Adipose tissue (tissue), 3 donors: ENCODE measurements around the gene ZNF311. TPM values are rescaled to one million over a fixed set of nuclear protein-coding genes. Genes with fewer than 3 reads are reported as not detected.
"Not testable (repeated sequence)": the region's sequence is repeated elsewhere in the genome, so short reads cannot be mapped to it uniquely, and the experiment has no call there.

Experiments
- H3K27ac ChIP-seq: one replicate; pipeline ENCODE4 v1.5.1; 2013; ENCODE audit warnings: low read depth, low read length
- WGBS, 3 donors: extraction: QIAGEN DNeasy Blood & Tissue Kit; methylation state at CpG; one replicate each; pipeline ENCODE4 v1.1.7; 2013; 5-methylcytosine and 5-hydroxymethylcytosine counted together
- polyA plus RNA-seq, 3 donors: library from polyadenylated mRNA; stranded (reverse); fragments of 200-250 nt; gene quantifications; one replicate each; pipeline ENCODE4 v1.2.3, GENCODE V29; 2013
- donor health status: healthy with polysubstance abuse.
- donor health status: Bipolar disorder and iron deficiency.
- donor health status: healthy.

The ZNF311 gene
- polyA plus RNA-seq, 3 donors: 0.29 to 1.0 (median 0.61) TPM

DNA sequence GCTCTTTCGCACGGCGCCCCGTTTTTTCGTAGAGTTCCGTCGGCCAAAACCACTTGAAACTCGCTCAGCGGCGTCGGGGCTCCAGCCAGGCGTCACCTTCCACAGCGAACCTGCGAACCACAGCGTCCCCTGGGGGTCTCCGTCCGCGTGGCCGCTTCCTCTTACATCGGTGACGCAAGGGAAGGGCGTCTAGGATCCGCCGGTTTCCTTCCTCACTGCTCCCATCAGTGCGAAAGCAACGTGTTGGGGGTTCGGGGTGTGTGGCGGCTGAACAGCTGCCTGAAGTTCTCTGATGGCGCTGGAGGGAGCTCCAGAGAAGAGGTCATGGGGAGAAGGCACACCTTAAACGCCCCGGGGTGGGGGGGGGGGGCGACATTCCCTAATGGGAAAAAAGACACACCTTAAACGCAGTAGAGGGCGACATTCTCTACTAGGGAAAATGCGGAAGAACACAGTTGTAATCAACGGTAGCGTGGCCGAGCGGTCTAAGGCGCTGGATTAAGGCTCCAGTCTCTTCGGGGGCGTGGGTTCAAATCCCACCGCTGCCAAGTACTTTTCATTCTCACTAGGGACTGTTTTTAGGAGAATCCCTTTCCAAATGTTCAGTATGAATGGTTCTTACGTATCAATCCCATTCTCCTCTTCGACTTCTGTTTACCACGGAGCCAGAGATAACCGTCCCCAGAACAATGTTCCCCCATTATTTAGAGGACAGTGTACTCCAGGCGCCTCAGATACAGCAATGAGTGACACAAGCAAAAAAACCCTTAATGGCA, 16.4 kb downstream of the ZNF311 start:
- no peak overlapping the region for H3K27ac ChIP-seq
- 5 to 10% (median 9%) methylated on average over 48 of the region's 48 CpGs for WGBS, 3 donors

DNA sequence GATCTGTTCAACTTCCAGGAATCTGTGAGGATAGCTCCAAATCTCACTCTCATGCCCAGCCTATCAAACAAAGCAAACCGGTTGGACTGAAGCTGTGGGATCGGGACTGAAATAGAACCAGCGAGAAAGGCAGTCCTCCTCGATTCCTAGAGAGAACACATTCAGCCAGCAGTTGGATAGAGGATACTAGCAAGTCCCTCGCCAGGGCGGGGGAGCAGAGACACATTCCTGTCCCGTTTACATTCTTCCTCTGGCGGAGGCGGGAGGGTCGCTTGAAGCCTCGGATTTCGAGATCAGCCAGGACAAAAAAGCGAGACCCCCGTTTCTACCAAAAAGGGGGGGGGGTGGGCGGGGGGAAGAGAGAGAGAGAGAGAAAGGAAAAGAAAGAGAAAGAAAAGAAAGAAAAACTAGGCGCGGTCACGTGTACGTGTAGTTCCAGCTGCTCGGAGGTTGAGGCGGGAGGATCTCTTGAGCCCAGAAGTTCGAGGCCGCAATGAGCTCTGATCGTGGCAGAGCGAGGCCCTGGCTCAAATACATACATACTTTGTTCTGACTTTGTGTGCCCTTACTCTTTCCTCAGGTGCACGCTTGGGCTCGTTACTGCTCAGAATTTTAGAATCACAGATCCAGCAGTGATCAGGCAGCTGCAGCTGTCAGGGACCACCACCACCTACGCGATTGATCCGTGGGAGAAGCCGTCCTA, 19.5 kb downstream of the ZNF311 start:
- 4 to 12% (median 9%) methylated on average over 30 to 31 of the region's 31 CpGs for WGBS, 3 donors
- H3K27ac ChIP-seq: peak overlapping the region; percentile 43

DNA sequence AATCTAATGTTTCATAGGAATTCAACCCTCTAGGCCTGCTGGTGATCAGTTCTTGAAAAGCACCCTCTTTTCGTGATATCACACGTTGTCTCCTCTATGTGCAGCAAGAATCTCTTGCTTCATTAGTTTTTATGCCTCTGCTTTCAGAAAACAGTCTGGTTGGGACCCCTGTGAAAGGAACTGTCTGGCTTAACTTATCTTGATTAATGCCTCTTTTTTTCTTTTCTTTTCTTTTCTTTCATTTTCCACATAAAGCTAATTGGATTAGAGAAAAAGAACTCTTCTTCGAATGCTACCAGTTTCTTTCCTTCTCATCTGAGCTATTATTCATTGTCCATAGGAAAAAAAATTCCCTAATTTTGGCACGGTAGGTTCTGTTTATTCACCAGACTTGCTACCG, 21.3 kb downstream of the ZNF311 start:
- no peak overlapping the region for H3K27ac ChIP-seq
- 71 to 88% (median 85%) methylated on average over 5 of the region's 5 CpGs for WGBS, 3 donors

DNA sequence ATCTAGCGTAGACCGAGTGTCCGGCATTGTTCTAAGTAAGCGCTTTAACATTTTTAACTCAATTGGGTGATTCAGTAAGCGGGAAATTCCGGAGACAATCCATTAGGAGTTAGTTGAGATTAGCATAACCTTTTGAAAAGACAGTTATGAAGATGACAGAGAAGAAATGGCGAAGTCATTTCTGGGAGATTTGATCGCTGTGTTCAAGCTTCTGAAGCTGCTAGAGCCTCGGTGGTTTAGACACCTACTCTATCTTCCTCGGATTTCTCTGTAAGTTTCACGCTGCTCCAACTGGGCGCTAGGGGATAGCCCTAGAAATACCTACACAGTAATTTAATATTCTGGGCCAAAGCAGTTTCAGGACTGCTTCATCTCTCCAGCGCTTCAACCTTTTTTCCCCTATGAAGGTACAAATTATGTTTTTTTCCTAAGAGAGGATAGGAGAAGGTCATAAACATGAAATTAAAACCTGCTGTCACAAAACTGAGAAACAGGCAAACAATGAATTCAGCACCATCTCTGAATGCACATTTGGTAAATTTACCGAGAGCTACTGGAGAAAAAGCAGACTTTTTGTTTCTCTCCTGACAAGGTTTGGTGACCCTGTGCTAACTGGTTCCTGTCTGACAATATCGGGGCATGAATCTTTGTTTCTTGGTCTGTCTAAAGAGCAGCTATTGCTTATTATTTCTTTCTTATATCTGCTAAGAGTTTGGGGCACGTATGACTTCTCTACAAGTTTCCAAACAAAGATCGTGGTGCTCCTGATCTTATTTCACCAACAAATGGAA, 22.4 kb downstream of the ZNF311 start:
- WGBS, 3 donors: 12 to 13% (median 12%) methylated on average over 17 of the region's 17 CpGs
- H3K27ac ChIP-seq: no peak overlapping the region

DNA sequence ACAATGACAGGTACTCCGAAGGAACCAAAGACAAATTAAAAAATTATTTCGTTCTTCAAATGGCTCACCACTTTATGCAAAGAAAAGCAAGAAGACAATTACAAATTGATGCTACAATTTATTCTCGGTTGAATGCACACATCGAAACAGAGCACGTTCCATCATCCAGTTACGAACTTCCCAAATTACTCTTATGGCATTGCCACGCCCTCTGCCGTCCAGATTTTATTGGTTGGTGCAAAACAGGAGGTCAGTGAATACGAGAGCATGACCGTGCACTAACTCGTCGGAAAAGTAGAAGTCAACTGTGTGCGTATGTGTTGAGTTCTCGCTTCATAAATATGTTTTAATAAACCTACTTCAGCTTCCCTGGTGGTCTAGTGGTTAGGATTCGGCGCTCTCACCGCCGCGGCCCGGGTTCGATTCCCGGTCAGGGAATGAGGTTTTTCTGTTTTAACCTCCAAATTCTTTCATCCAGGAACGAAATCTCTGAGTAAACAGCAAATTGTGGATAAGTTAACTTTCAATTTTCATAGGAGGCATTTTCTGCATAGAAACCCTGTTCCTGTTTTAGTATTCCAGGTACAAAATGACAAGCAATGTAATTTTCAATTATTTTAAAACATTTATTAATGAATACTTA, 23.2 kb downstream of the ZNF311 start:
- no peak overlapping the region for H3K27ac ChIP-seq
- WGBS, 3 donors: 0% methylated on average over 23 of the region's 23 CpGs

DNA sequence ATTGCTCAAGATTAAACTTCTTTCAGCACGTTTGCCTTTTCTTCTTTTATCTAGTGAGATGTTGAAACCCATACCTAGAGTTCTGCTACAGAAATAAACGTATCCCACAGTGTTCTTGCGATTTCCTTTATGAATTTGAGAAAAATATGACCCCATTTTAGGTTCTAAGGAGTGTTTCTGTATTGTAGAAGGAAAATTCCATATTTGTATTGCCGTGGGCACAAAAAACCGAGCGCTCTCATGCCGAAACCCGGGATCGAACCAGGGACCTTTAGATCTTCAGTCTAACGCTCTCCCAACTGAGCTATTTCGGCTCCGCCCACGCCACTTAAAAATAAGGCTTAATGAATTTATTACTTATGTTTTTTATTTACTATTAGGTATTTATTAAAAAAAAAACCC, 23.7 kb downstream of the ZNF311 start:
- no peak overlapping the region for H3K27ac ChIP-seq

DNA sequence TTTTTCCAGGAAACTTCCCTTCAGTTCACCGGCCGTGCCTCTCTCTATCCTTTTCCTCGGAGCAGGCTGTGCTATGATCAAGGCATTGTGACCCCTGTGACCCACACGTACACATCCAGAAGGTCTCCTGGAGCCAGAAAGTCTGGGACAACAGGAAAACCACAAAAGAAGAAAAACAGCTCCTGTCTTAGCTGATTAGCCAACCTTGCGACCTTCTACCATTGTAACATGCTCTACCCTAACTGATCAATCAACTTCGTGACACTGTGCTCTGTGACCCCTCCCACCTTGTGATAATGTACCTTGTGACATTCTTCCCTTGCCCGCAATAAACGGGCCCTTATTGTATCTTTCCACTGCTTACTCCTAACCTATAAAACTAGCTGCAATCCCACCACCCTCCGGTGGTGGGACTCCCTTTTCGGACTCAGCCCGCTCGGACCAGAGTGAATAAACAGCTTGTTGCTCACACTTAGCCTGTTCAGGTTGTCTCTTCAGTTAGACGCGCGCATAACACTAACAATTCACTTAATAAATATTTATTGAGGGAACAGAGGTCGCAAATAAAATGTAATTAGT, 24.2 kb downstream of the ZNF311 start:
- H3K27ac ChIP-seq: no peak overlapping the region
- WGBS, 3 donors: 1 to 2% (median 2%) methylated on average over 16 of the region's 16 CpGs

More for the DNA sequence above, 23.7 kb downstream of the ZNF311 start:
- 0 to 1% (median 1%) methylated on average over 13 of the region's 13 CpGs for WGBS, 3 donors

DNA sequence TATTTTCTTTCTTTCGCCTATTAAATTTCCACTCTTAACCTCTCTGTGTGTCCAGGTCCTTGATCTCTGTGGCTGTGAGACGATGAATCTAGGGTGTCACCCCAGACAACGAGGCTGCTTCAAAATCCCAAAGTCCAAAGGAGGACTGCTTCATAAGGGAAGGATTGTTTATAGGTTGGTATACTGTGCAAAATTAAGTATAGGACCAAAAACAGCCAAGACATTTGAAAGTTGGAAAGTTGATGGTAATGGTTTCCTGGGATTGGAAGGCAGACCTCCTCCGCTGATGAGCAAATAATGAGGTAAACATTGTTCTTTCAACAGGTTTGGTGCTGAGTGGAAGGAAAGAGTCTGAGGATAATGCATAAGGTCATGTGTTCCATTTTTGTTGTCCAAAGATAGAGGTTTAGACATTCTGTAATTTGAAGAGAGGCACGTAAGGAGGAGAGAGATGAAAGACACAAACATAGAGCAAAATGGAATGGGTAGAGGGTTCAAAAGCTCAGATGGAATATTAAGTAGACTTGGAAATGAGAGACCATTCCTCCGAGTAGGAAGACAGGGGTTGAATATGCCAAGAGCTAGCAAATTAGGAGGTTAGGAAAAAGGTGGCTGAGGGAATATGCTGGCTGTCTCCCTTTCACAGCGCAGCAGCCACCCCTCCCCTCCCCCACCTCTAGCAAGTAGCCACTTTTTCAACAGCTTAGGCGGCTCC, 24.8 kb downstream of the ZNF311 start:
- no peak overlapping the region for H3K27ac ChIP-seq
- 46 to 54% (median 51%) methylated on average over 8 of the region's 8 CpGs for WGBS, 3 donors

DNA sequence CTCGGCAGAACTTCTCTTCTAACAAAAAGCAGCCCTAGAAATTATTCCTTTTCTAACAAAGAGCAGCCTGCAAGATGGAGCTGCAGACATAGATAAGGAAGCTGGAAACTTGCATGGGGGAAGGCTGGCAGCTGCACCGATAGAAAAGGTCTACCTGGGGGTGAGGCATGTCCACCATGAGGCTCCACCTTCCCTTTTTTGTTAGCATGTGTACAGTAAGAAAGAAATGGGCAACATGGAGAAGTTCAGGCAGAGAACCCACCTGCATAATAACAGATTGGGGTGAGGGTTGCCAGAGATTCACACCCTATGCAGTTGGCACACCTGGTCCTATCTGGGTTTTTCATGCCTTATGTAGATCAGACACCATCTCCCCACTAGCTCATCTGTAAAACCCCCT, 25.4 kb downstream of the ZNF311 start:
- WGBS, 3 donors: 36 to 57% (median 49%) methylated on average over 2 of the region's 2 CpGs

DNA sequence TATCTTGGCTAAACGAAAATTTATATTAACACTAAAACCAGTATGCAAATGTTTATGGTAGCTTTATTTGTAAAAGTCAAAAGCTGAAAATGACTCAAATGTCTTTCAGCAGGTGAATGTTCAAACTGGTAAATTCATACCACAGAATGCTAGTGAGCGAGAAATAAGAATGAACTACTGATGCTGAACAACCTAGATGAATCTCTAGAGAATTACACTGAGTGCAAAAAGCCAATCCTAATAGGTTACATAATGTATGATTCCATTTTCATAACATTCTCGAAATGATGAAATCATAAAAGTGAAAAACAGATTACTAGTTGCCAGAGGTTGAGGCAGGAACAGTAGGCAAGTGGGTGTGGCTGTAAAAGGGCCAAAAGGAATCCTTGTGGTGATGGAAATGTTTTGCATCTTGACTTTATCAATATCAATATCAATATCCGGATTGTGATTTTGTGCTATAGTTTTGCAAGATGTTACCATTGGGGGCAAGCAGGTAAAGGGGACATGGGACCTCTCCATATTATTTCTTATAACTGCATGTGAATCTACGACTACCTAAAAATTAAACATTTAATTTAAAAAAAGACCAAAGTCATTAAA, 26.1 kb downstream of the ZNF311 start:
- 82 to 89% (median 85%) methylated on average over 5 of the region's 5 CpGs for WGBS, 3 donors
- no peak overlapping the region for H3K27ac ChIP-seq

More for the DNA sequence above, 25.4 kb downstream of the ZNF311 start:
- H3K27ac ChIP-seq: no peak overlapping the region

DNA sequence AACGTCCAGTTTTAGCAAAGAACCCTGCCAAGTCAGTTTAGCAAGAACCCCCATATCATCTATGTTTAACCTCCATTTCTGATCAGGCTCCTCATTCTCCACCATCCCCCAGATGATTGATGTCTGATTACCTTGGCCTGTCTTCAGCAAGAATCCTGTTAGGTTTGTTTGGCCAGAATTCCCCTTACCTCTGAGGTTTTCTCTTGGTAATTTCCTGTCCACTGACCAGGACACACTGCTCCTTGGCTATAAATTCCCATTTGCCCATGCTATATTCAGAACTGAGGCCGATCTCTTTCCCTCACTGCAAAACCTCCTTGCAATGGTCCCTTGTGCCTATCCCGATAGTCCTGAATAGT, 27.0 kb downstream of the ZNF311 start:
- 76 to 85% (median 77%) methylated on average over 3 of the region's 3 CpGs for WGBS, 3 donors
- H3K27ac ChIP-seq: no peak overlapping the region

DNA sequence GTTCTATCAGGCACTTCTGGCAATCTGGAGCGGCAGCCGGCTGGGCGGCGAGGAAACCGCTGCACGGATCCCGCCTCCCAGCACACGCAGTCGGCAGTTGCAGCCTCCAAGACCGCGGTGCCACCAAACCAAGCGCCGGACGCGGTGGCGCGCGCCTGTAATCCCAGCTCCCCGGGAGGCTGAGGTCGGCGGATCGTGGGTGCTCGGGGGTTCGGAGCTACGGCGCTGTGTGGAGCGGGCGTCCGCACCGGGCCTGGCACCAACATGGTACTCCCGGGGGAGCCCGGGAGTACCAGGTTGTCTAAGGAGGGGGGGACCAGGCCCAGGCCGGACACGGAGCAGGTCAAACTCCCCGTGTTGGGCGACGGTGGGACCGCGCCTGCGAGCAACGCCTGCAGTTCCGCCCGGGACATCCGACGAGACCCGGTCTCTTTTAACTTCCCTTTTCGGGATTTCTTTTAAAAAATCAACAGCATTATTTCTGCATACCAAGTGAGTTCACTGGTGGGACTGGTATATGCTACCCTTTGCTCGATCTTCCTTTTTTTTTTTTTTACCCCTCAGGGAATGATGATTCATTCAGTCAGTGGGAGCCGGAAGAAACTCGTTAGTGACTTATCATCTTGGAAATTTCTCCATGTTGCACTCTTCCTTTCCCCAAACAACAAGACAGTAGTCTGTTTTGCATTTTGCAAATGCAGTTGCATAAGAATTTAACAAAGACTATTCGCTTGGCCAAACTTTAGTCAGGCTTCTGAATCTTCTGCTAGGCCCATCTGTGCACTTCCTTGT, 27.6 kb downstream of the ZNF311 start:
- H3K27ac ChIP-seq: no peak overlapping the region

DNA sequence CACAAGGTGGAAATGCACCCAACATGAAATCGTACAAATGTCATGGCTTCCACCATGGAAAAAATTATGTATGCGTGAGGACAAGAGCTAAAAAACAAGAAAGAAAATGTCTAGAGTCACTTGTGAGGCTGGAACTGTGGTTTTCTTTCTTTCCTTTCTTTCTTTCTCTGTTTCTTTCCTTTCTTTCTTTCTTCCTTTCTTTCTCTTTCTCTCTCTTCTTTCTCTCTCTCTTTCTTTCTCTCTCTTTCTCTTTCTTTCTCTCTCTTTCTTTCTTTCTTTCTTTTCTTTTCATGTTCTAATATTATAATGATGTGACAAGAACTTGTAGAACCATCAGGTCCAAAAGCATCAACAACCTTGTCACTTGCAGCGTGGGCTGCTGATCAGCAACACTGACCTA, 28.4 kb downstream of the ZNF311 start:
- 79 to 86% (median 85%) methylated on average over 3 of the region's 3 CpGs for WGBS, 3 donors
- no peak overlapping the region for H3K27ac ChIP-seq

More for the DNA sequence above, 27.6 kb downstream of the ZNF311 start:
- WGBS, 3 donors: 20 to 34% (median 24%) methylated on average over 51 of the region's 51 CpGs

DNA sequence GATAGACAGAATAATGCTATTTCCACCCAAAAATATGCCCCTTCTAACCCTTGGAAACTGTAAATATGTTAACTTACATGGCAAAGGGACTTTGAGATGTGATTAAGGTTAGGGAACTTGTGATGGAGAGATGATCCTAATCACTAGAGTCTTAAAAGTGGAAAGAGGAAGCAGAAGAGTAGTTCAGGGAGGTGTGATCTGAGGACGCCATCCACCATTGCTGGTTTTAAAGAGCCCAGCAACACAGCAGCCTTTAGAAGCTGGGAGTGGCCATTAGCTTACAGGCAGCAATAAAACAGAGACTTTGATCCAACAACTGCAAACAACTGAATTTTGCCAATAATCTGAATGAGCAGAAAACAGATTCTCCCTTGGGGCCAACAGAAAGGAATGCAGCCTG, 30.6 kb downstream of the ZNF311 start:
- 73 to 80% (median 78%) methylated on average over 1 of the region's 1 CpG for WGBS, 3 donors
- H3K27ac ChIP-seq: no peak overlapping the region

DNA sequence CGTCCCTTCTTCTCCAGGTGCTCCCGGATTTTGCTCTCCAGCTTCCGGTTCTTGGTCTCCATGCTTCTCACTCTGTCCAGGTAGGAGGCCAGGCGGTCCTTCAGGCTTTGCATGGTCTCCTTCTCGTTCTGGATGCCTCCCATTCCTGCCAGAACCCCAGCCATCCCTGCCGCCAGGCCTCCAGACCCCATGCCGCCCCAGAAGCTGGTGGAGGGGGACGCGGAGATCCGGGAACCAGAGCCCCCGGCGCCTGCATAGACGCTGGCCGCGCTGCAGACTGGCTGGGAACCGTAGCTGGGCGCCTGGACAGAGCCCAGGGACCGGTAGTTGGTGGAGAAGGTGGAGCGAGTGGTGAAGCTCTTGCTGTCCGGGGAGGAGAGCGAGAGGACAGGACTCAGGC, 35.1 kb downstream of the ZNF311 start:
- 86 to 92% (median 90%) methylated on average over 21 of the region's 21 CpGs for WGBS, 3 donors
- not testable (repeated sequence) for H3K27ac ChIP-seq

DNA sequence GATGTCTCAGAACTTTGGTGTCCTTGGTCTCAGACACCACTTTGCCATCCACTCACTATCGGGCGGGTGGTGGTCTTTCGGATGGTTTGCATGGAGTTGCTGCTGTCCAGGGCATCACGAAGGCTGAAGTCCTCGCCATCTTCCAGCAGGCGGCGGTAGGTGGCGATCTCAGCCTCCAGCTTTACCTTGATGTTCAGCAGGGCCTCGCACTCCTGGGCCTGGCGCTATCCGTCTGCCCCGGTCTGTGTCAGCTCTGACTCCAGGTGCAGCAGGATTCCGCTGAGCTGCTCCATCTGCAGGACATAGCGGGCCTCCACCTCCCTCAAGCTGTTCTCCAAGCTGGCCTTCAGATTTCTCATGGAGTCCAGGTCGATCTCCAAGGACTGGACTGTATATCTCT, 36.0 kb downstream of the ZNF311 start:
- 65 to 83% (median 82%) methylated on average over 15 of the region's 15 CpGs for WGBS, 3 donors
- no peak overlapping the region for H3K27ac ChIP-seq

DNA sequence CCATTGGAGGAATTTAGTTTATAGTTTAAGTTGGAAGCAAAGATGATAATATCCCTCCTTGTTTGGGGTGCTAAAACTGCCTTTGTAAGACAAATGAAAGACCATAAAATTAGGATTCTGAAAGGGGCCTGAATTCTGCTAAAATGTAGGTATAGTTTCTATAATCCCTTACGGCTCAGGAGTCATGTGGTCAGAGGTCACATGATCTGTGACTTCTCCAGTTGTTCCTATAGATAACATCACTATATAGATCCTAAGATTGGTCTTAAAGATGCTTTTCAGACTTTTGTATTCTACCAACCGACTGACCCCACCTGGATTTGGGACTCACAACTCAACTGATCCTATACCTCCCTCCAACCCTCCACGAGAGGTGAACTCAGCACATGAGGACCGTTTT, 36.6 kb downstream of the ZNF311 start:
- 76 to 84% (median 78%) methylated on average over 4 of the region's 4 CpGs for WGBS, 3 donors
- H3K27ac ChIP-seq: no peak overlapping the region
